Measurements from ENCODE around the gene PDCD5.
"Not testable (repeated sequence)": the region's sequence is repeated elsewhere in the genome, so short reads cannot be mapped to it uniquely, and the experiment has no call there.

Gene PDCD5

GRCh38 chr19:32576790-32577189 is 4.2 kb upstream of the PDCD5 start:
- no peak for DNase-seq (ENCODE audit: low read depth in 2 of 2)

GRCh38 chr19:32580353-32580900 is 563 bp upstream of the PDCD5 start:
- DNase-seq (ENCODE audit: low read depth in 2 of 2): no peak

- DNase-seq (ENCODE audit: low read depth in 2 of 2): no peak
Measured at GRCh38 chr19:32581705-32582179, 752 bp downstream of the PDCD5 start.

- not testable (repeated sequence) for DNase-seq (ENCODE audit: low read depth in 2 of 2)
Measured at GRCh38 chr19:32587747-32588504, 6.9 kb downstream of the PDCD5 start.

- no peak for DNase-seq (ENCODE audit: low read depth in 2 of 2)
Measured at GRCh38 chr19:32594021-32594420, 13.0 kb downstream of the PDCD5 start.

- DNase-seq (ENCODE audit: low read depth in 2 of 2): no peak
Measured at GRCh38 chr19:32595491-32595890, 14.5 kb downstream of the PDCD5 start.

GRCh38 chr19:32598022-32598421 is 17.0 kb downstream of the PDCD5 start:
- DNase-seq (ENCODE audit: low read depth in 2 of 2): no peak

- no peak for DNase-seq (ENCODE audit: low read depth in 2 of 2)
Measured at GRCh38 chr19:32599258-32599657, 18.3 kb downstream of the PDCD5 start.

GRCh38 chr19:32599736-32600157 is 18.8 kb downstream of the PDCD5 start:
- DNase-seq (ENCODE audit: low read depth in 2 of 2): peak; percentile 7 to 10

- no peak for DNase-seq (ENCODE audit: low read depth in 2 of 2)
Measured at GRCh38 chr19:32603961-32604360, 23.0 kb downstream of the PDCD5 start.

- no peak for DNase-seq (ENCODE audit: low read depth in 2 of 2)
Measured at GRCh38 chr19:32605544-32605943, 24.6 kb downstream of the PDCD5 start.

- no peak for DNase-seq (ENCODE audit: low read depth in 2 of 2)
Measured at GRCh38 chr19:32606289-32606688, 25.3 kb downstream of the PDCD5 start.

- no peak for DNase-seq (ENCODE audit: low read depth in 2 of 2)
Measured at GRCh38 chr19:32607479-32607878, 26.5 kb downstream of the PDCD5 start.

- no peak for DNase-seq (ENCODE audit: low read depth in 2 of 2)
Measured at GRCh38 chr19:32611161-32611560, 30.2 kb downstream of the PDCD5 start.

GRCh38 chr19:32613008-32613407 is 32.0 kb downstream of the PDCD5 start:
- DNase-seq (ENCODE audit: low read depth in 2 of 2): no peak

GRCh38 chr19:32614916-32615315 is 33.9 kb downstream of the PDCD5 start:
- DNase-seq (ENCODE audit: low read depth in 2 of 2): no peak

GRCh38 chr19:32615569-32615968 is 34.6 kb downstream of the PDCD5 start:
- DNase-seq (ENCODE audit: low read depth in 2 of 2): no peak

GRCh38 chr19:32619051-32619685 is 38.2 kb downstream of the PDCD5 start:
- no peak for DNase-seq (ENCODE audit: low read depth in 2 of 2)

GRCh38 chr19:32622002-32622401 is 41.0 kb downstream of the PDCD5 start:
- DNase-seq (ENCODE audit: low read depth in 2 of 2): no peak

- DNase-seq (ENCODE audit: low read depth in 2 of 2): no peak
Measured at GRCh38 chr19:32624410-32624809, 43.4 kb downstream of the PDCD5 start.

GRCh38 chr19:32626969-32627368 is 46.0 kb downstream of the PDCD5 start:
- no peak for DNase-seq (ENCODE audit: low read depth in 2 of 2)

- no peak for DNase-seq (ENCODE audit: low read depth in 2 of 2)
Measured at GRCh38 chr19:32627714-32628270, 46.8 kb downstream of the PDCD5 start.

- no peak for DNase-seq (ENCODE audit: low read depth in 2 of 2)
Measured at GRCh38 chr19:32630338-32630737, 49.3 kb downstream of the PDCD5 start.

All from stimulated activated CD8-positive, alpha-beta memory T cell treated with anti-CD3 and anti-CD28 coated beads, Interleukin-2, amount 100 ng/mL, for 1 hour (primary cell).